ENCODE measurements around the gene ZC3H18.

DNA sequence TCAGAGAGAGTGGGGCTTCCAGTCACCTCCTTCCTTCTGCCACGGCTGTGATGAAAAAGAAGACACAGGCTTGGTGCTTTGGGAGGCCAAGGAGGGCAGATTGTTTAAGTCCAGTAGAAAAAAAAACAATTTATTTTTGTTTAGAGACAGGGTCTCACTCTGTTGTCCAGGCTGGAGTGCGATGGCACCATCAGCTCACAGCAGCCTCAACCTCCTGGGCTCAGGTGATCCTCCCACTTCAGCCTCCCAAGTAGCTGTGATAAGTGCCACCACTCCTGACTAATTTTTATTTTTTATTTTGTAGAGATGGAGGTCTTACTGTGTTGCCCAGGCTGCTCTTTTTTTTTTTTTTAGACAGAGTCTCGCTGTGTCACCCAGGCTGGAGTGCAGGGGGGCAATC lies 95.4 kb downstream of the ZC3H18 start:
- no peak for TF ChIP-seq CTCF (conservative IDR thresholded peaks at IDR 0.05; ENCODE audit: low read depth, low read length)
- TF ChIP-seq POLR2A (IDR thresholded peaks at IDR 0.05; ENCODE audit: low read depth, low read length): no peak
- TF ChIP-seq RAD21 (IDR thresholded peaks at IDR 0.05; ENCODE audit: low read length): no peak
- TF ChIP-seq RCOR1 (IDR thresholded peaks at IDR 0.05; ENCODE audit: insufficient replicate concordance, low read length): no peak
- TF ChIP-seq RFX5 (IDR thresholded peaks at IDR 0.05; ENCODE audit: low read depth, low read length): no peak
